HAP-1 (cell line): ENCODE results near the gene RIPK4.

Experiments used
- DNase-seq, 2 experiments: peaks; one replicate each; pipeline ENCODE4 v3.0.0-alpha.2; 2016 to 2020; ENCODE audit warnings: low spot score in 2 of 2
- H3K27me3 ChIP-seq: fragments of 250-450 bp; sonication (Bioruptor Pico); 2 replicates; pipeline ENCODE4 v1.5.1; 2020; ENCODE audit warnings: low read depth, mild to moderate bottlenecking, moderate library complexity
- H3K36me3 ChIP-seq: fragments of 250-450 bp; sonication (Bioruptor Pico); replicated peaks from 2 replicates; pipeline ENCODE4 v1.5.1; 2020; ENCODE audit warnings: mild to moderate bottlenecking
- H3K4me1 ChIP-seq: fragments of 250-450 bp; sonication (Bioruptor Pico); 2 replicates; pipeline ENCODE4 v1.5.1; 2020; ENCODE audit warnings: mild to moderate bottlenecking
- H3K4me3 ChIP-seq: fragments of 250-450 bp; sonication (Bioruptor Pico); 2 replicates; pipeline ENCODE4 v1.5.1; 2020; ENCODE audit warnings: mild to moderate bottlenecking, moderate library complexity
- H3K9me3 ChIP-seq: fragments of 250-450 bp; sonication (Bioruptor Pico); 2 replicates; pipeline ENCODE4 v1.5.1; 2020; ENCODE audit warnings: mild to moderate bottlenecking, moderate library complexity
- in situ Hi-C: fragments of 300-500 bp; cut with MboI; formaldehyde crosslinking; loops from 3 replicates; pipeline ENCODE4 v1.14.3; 2020; ENCODE audit warnings: low sequenced_read_pairs, inconsistent platforms, mixed read lengths

The RIPK4 gene

GRCh38 chr21:41692185-41692565 is 74.7 kb downstream of the RIPK4 start:
- Histone ChIP-seq H3K36me3 (no peaks in the 10 kb centered on the region), H3K4me3 (no peak overlapping the region), H3K4me1 (no peaks in the 10 kb centered on the region), H3K27me3 (no peaks in the 10 kb centered on the region), H3K9me3 (no peaks in the 10 kb centered on the region)
- in situ Hi-C loops, result no loop called here
- DNase-seq, result no peak

GRCh38 chr21:41691205-41692184 is 75.4 kb downstream of the RIPK4 start:
- no peaks in the 10 kb centered on the region for H3K36me3 ChIP-seq
- H3K27me3 ChIP-seq, result no peaks in the 10 kb centered on the region
- H3K9me3 ChIP-seq, result no peaks in the 10 kb centered on the region
- no peak overlapping the region for H3K4me3 ChIP-seq
- DNase-seq, result no peak
- H3K4me1 ChIP-seq, result no peaks in the 10 kb centered on the region
- in situ Hi-C loops, result no loop called here
